HepG2 (cell line): ENCODE measurements around the gene SIK3. TPM values are rescaled to one million over a fixed set of nuclear protein-coding genes. Genes with fewer than 3 reads are reported as not detected.

Experiments
- CHD2 ChIP-seq: IDR thresholded peaks from 2 replicates; pipeline ENCODE4 v1.6.1; 2011; ENCODE audit warnings: low read depth, low read length, improper control_type of control experiment
- EED ChIP-seq: sonication (generic); formaldehyde crosslinking; IDR thresholded peaks from 2 replicates; pipeline ENCODE4 v1.5.0; 2020; ENCODE audit warnings: mild to moderate bottlenecking, missing genetic modification reagents
- GATA4 ChIP-seq: sonication (generic); IDR thresholded peaks from 2 replicates; pipeline ENCODE4 v1.6.1; 2016; ENCODE audit warnings: antibody characterized with exemption, low read depth, borderline replicate concordance
- HHEX ChIP-seq: IDR thresholded peaks from 2 replicates; pipeline ENCODE4 v1.6.1; 2016; ENCODE audit warnings: control low read depth
- HOXA7 ChIP-seq: sonication (generic); formaldehyde crosslinking; IDR thresholded peaks from 2 replicates; pipeline ENCODE4 v1.8.1; 2022; ENCODE audit warnings: mild to moderate bottlenecking, missing genetic modification reagents, moderate library complexity
- MEF2D ChIP-seq: sonication (generic); formaldehyde crosslinking; IDR thresholded peaks from 2 replicates; pipeline ENCODE4 v1.5.1; 2020; ENCODE audit warnings: mild to moderate bottlenecking, missing genetic modification reagents
- RFX3 ChIP-seq: IDR thresholded peaks from 2 replicates; pipeline ENCODE4 v1.6.1; 2016; ENCODE audit warnings: missing biosample characterization, missing genetic modification reagents
- SP5 ChIP-seq: IDR thresholded peaks from 2 replicates; pipeline ENCODE4 v1.6.1; 2016; ENCODE audit warnings: low read depth, borderline replicate concordance
- SRF ChIP-seq: IDR thresholded peaks from 2 replicates; pipeline ENCODE4 v1.6.1; 2011; ENCODE audit warnings: mild to moderate bottlenecking, low read depth, low read length, moderate library complexity
- TBL1XR1 ChIP-seq: fragments of 150-350 bp; IDR thresholded peaks from 2 replicates; pipeline ENCODE4 v1.6.1; 2014; ENCODE audit warnings: borderline replicate concordance, low read length; ENCODE audit not compliant: partially characterized antibody
- ZKSCAN5 ChIP-seq: sonication (generic); formaldehyde crosslinking; IDR thresholded peaks from 2 replicates; pipeline ENCODE4 v1.5.1; 2020; ENCODE audit warnings: mild to moderate bottlenecking, missing genetic modification reagents
- ZNF256 ChIP-seq: sonication (generic); formaldehyde crosslinking; conservative IDR thresholded peaks from 2 replicates; pipeline ENCODE4 v1.4.0; 2020; ENCODE audit warnings: missing genetic modification reagents
- ZNF282 ChIP-seq: fragments of 450-650 bp; IDR thresholded peaks from 2 replicates; pipeline ENCODE4 v1.6.1; 2018; ENCODE audit not compliant: partially characterized antibody
- ZNF556 ChIP-seq: sonication (generic); formaldehyde crosslinking; IDR thresholded peaks from 2 replicates; pipeline ENCODE4 v1.4.0; 2020; ENCODE audit warnings: mild to moderate bottlenecking, missing genetic modification reagents, borderline replicate concordance
- ZNF672 ChIP-seq: sonication (generic); formaldehyde crosslinking; IDR thresholded peaks from 2 replicates; pipeline ENCODE4 v1.8.1; 2022; ENCODE audit warnings: missing genetic modification reagents
- ZNF703 ChIP-seq: sonication (generic); formaldehyde crosslinking; IDR thresholded peaks from 2 replicates; pipeline ENCODE4 v1.5.1; 2020; ENCODE audit warnings: missing genetic modification reagents, mild to moderate bottlenecking, moderate library complexity, borderline replicate concordance
- ZSCAN25 ChIP-seq: sonication (generic); formaldehyde crosslinking; IDR thresholded peaks from 2 replicates; pipeline ENCODE4 v1.8.0; 2022; ENCODE audit warnings: mild to moderate bottlenecking, missing genetic modification reagents
- ZSCAN29 ChIP-seq: sonication (generic); formaldehyde crosslinking; conservative IDR thresholded peaks from 2 replicates; pipeline ENCODE4 v1.4.0; 2020; ENCODE audit warnings: mild to moderate bottlenecking, missing genetic modification reagents
- polyA plus RNA-seq, 8 experiments: library from polyadenylated mRNA; depleted of rRNA in 3 of 8; stranded (reverse) in 7 of 8; unstranded in 1 of 8; fragments of >200 nt; fragmentation: Illumina TruSeq in 4 of 8; extraction: Trizol in 4 of 8; gene quantifications; 2 replicates each; pipeline versions ENCODE4 v1.2.1 to v1.2.3, GENCODE V29; 2011 to 2016; ENCODE audit warnings: low read depth in 4 of 8, missing spikeins in 1 of 8, mixed read lengths in 1 of 8; ENCODE audit not compliant: insufficient read depth in 1 of 8
- total RNA-seq, 5 experiments: library from RNA; depleted of rRNA; stranded (reverse); fragments of >200 nt; fragmentation: Illumina TruSeq; extraction: Trizol; gene quantifications; 2 replicates each; pipeline ENCODE4 v1.2.3, GENCODE V29; 2016; ENCODE audit warnings: low read depth in 1 of 5
- TF ChIP-seq, protein P1 (sequence below): sonication (generic); formaldehyde crosslinking; IDR thresholded peaks from 2 replicates; pipeline ENCODE4 v1.4.0; 2020; ENCODE audit warnings: missing genetic modification reagents
- TF ChIP-seq, protein P2 (sequence below): sonication (generic); formaldehyde crosslinking; IDR thresholded peaks from 2 replicates; pipeline ENCODE4 v1.8.1; 2023; ENCODE audit warnings: missing genetic modification reagents, inconsistent platforms, borderline replicate concordance
- TF ChIP-seq, protein P3 (sequence below): sonication (generic); formaldehyde crosslinking; IDR thresholded peaks from 2 replicates; pipeline ENCODE4 v1.4.0; 2020; ENCODE audit warnings: missing genetic modification reagents
- TF ChIP-seq, protein P4 (sequence below): sonication (generic); formaldehyde crosslinking; IDR thresholded peaks from 2 replicates; pipeline ENCODE4 v1.4.0; 2020; ENCODE audit warnings: missing genetic modification reagents, mild to moderate bottlenecking, borderline replicate concordance

The SIK3 gene
- total and polyA plus RNA-seq, 2 of the 13 experiments (the other 11 are each of a cell fraction or from before 2014, with no cell fraction given), result 5.7 to 9.8 TPM

DNA sequence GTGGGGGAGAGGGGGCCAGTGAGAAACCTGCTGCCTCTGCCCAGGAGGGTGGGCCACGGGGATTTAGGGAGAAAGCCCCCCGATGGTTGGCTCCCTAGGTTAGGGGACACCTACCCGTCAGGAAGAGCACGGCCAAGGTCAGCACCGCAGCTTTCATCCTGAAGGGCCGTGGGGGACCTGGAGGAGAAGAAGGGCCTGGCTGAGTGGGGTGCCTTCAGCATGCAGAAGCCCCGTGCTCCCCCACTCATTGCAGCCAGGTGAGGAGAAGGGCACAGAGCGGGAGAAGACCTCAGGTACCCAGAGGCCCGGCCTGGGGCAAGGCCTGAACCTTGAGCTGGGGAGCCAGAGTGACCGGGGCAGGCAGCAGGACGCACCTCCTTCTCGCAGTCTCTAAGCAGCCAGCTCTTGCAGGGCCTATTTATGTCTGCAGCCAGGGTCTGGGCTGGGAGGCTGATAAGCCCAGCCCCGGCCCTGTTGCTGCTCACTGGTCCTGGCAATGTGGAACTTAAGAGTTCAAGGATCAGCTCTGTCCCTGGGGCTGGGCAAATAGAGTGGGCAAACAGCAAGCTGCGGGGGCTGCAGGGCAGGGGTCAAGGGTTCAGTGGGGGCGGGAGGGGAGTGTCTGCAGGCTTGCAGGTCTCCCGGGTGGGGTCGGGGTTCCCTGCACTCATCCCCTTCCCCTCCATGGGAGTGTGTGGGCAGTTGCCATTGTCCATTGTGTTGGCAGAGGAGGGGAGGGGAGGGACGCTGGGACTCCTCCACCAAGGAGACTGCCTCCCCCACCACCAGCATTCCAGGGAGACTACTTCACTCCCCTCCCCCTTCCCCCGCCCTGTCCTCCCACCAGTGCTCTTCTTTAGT, 260.8 kb downstream of the SIK3 start, which contains the start of gene APOA1 (continued):
- TF ChIP-seq ZNF282, result no peak
- TF ChIP-seq HHEX, result peak; percentile 51; the same call in 1 of the 2 replicates
- peak; percentile 92 for TF ChIP-seq GATA4
- TF ChIP-seq ZNF703 (CRISPR knock-in tag), result peak; percentile 42; the same call in 1 of the 2 replicates
- TF ChIP-seq, protein P1, sequence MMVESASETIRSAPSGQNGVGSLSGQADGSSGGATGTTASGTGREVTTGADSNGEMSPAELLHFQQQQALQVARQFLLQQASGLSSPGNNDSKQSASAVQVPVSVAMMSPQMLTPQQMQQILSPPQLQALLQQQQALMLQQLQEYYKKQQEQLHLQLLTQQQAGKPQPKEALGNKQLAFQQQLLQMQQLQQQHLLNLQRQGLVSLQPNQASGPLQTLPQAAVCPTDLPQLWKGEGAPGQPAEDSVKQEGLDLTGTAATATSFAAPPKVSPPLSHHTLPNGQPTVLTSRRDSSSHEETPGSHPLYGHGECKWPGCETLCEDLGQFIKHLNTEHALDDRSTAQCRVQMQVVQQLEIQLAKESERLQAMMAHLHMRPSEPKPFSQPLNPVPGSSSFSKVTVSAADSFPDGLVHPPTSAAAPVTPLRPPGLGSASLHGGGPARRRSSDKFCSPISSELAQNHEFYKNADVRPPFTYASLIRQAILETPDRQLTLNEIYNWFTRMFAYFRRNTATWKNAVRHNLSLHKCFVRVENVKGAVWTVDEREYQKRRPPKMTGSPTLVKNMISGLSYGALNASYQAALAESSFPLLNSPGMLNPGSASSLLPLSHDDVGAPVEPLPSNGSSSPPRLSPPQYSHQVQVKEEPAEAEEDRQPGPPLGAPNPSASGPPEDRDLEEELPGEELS (CRISPR knock-in tag), result peak; percentile 65; the same call in 1 of the 2 replicates
- peak; percentile 80 for TF ChIP-seq TBL1XR1
- TF ChIP-seq, protein P2, sequence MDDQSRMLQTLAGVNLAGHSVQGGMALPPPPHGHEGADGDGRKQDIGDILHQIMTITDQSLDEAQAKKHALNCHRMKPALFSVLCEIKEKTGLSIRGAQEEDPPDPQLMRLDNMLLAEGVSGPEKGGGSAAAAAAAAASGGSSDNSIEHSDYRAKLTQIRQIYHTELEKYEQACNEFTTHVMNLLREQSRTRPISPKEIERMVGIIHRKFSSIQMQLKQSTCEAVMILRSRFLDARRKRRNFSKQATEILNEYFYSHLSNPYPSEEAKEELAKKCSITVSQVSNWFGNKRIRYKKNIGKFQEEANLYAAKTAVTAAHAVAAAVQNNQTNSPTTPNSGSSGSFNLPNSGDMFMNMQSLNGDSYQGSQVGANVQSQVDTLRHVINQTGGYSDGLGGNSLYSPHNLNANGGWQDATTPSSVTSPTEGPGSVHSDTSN, result 0 out of 2 replicates have a peak, but pooled peaks have one; percentile 21
- TF ChIP-seq ZNF256 (CRISPR knock-in tag), result peak; percentile 66; the same call in 1 of the 2 replicates
- no peak for TF ChIP-seq EED (CRISPR knock-in tag)
- TF ChIP-seq ZSCAN29 (CRISPR knock-in tag), result peak; percentile 78; the same call in 1 of the 2 replicates
- TF ChIP-seq ZKSCAN5 (CRISPR knock-in tag), result no peak
- peak; percentile 42; the same call in 1 of the 2 replicates for TF ChIP-seq ZNF672
- TF ChIP-seq ZNF556 (CRISPR knock-in tag), result no peak; the same call in 1 of the 2 replicates
- peak; percentile 91 for TF ChIP-seq MEF2D (CRISPR knock-in tag)
- TF ChIP-seq RFX3 (CRISPR knock-in tag), result no peak
- TF ChIP-seq, protein P3, sequence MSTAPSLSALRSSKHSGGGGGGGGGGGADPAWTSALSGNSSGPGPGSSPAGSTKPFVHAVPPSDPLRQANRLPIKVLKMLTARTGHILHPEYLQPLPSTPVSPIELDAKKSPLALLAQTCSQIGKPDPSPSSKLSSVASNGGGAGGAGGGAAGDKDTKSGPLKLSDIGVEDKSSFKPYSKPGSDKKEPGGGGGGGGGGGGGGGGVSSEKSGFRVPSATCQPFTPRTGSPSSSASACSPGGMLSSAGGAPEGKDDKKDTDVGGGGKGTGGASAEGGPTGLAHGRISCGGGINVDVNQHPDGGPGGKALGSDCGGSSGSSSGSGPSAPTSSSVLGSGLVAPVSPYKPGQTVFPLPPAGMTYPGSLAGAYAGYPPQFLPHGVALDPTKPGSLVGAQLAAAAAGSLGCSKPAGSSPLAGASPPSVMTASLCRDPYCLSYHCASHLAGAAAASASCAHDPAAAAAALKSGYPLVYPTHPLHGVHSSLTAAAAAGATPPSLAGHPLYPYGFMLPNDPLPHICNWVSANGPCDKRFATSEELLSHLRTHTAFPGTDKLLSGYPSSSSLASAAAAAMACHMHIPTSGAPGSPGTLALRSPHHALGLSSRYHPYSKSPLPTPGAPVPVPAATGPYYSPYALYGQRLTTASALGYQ, result peak; percentile 66; the same call in 1 of the 2 replicates
- TF ChIP-seq SRF, result no peak
- peak; percentile 85 for TF ChIP-seq SP5
- 0 out of 2 replicates have a peak, but pooled peaks have one; percentile 50 for TF ChIP-seq HOXA7 (CRISPR knock-in tag)
- TF ChIP-seq, protein P4, sequence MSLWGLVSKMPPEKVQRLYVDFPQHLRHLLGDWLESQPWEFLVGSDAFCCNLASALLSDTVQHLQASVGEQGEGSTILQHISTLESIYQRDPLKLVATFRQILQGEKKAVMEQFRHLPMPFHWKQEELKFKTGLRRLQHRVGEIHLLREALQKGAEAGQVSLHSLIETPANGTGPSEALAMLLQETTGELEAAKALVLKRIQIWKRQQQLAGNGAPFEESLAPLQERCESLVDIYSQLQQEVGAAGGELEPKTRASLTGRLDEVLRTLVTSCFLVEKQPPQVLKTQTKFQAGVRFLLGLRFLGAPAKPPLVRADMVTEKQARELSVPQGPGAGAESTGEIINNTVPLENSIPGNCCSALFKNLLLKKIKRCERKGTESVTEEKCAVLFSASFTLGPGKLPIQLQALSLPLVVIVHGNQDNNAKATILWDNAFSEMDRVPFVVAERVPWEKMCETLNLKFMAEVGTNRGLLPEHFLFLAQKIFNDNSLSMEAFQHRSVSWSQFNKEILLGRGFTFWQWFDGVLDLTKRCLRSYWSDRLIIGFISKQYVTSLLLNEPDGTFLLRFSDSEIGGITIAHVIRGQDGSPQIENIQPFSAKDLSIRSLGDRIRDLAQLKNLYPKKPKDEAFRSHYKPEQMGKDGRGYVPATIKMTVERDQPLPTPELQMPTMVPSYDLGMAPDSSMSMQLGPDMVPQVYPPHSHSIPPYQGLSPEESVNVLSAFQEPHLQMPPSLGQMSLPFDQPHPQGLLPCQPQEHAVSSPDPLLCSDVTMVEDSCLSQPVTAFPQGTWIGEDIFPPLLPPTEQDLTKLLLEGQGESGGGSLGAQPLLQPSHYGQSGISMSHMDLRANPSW, result peak; percentile 77
- peak; percentile 97 for TF ChIP-seq ZSCAN25 (CRISPR knock-in tag)
- no peak for TF ChIP-seq CHD2
